B cell (primary cell): ENCODE results near the gene DNAJC21. TPM values are rescaled to one million over a fixed set of nuclear protein-coding genes. Genes with fewer than 3 reads are reported as not detected.

ENCODE experiments used
- ATAC-seq: fragments of 200-7000 bp; cut with Tn5 transposase; one replicate; pipeline ENCODE4 v1.10.0; 2021; ENCODE audit warnings: low read depth, mild to moderate bottlenecking, moderate number of reproducible peaks, moderate library complexity
- CTCF ChIA-PET: fragments of 350-600 bp; sonication (Branson Sonifier 250); formaldehyde crosslinking; loops from one replicate; lab custom pipeline; 2021; ENCODE audit warnings: antibody characterized with exemption, inconsistent platforms; lab: Charles Lee
- POLR2A ChIA-PET: fragments of 350-600 bp; sonication (Branson Sonifier 250); formaldehyde crosslinking; loops from one replicate; lab custom pipeline; 2021; ENCODE audit warnings: antibody characterized with exemption; lab: Charles Lee
- DNase-seq: peaks from one replicate; pipeline ENCODE4 v3.0.0; 2013
- H2AFZ ChIP-seq: 2 replicates; pipeline ENCODE4 v1.6.1; 2012; ENCODE audit warnings: mild to moderate bottlenecking, low read depth, low read length; ENCODE audit not compliant: insufficient read depth, poor library complexity, severe bottlenecking
- H3K27ac ChIP-seq, 2 donors: 1 replicate in 1 of 2; 2 replicates in 1 of 2; pipeline ENCODE4 v1.5.1; 2012 to 2013; ENCODE audit warnings: low read length in 2 of 2, mild to moderate bottlenecking in 2 of 2, moderate library complexity in 1 of 2
- H3K27me3 ChIP-seq, 4 experiments: fragments of 200-600 bp in 1 of 4; sonication (generic) in 1 of 4; replicated peaks in 1 of 4; 1 replicate in 2 of 4; 2 replicates in 2 of 4; pipeline versions ENCODE4 v1.6.1 to v1.7.0; 2013 to 2016; ENCODE audit warnings: low read length in 3 of 4, mild to moderate bottlenecking in 2 of 4, mixed read lengths in 1 of 4, moderate library complexity in 1 of 4; ENCODE audit not compliant: insufficient read depth in 4 of 4, control insufficient read depth in 3 of 4; ENCODE audit errors: control extremely low read depth in 1 of 4
- H3K36me3 ChIP-seq, 2 experiments: replicated peaks in 1 of 2; 1 replicate in 1 of 2; 2 replicates in 1 of 2; pipeline versions ENCODE4 v1.6.1 to v1.7.1; 2013; ENCODE audit warnings: low read length in 1 of 2; ENCODE audit not compliant: insufficient read depth in 2 of 2, control insufficient read depth in 1 of 2; ENCODE audit errors: control extremely low read depth in 1 of 2, extremely low read depth in 1 of 2
- H3K4me1 ChIP-seq, 2 donors: fragments of 200-600 bp in 1 of 2; sonication (generic) in 1 of 2; 1 replicate in 1 of 2; 2 replicates in 1 of 2; pipeline versions ENCODE4 v1.5.1 to v1.6.1; 2013 to 2017; ENCODE audit warnings: low read length in 2 of 2; ENCODE audit not compliant: control insufficient read depth in 2 of 2, insufficient read depth in 2 of 2
- H3K4me2 ChIP-seq: replicated peaks from 2 replicates; pipeline ENCODE3; 2012; ENCODE audit warnings: mild to moderate bottlenecking, low read depth, low read length; ENCODE audit not compliant: poor library complexity, severe bottlenecking
- H3K4me3 ChIP-seq, 5 experiments: fragments of 200-600 bp in 1 of 5; sonication (generic) in 1 of 5; 1 replicate in 3 of 5; 2 replicates in 2 of 5; pipeline versions ENCODE4 v1.5.1 to v1.7.0; 2011 to 2016; ENCODE audit warnings: low read length in 4 of 5, mild to moderate bottlenecking in 4 of 5, low read depth in 2 of 5, control low read depth in 1 of 5, moderate library complexity in 1 of 5; ENCODE audit not compliant: insufficient read depth in 1 of 5; ENCODE audit errors: control extremely low read depth in 1 of 5, extremely low read depth in 1 of 5
- H3K79me2 ChIP-seq: fragments of 200-600 bp; sonication (generic); one replicate; pipeline ENCODE4 v1.6.0; 2016; ENCODE audit warnings: low read length; ENCODE audit not compliant: control insufficient read depth, insufficient read depth
- H3K9ac ChIP-seq: fragments of 200-600 bp; sonication (generic); 2 replicates; pipeline ENCODE4 v1.6.1; 2017; ENCODE audit warnings: mild to moderate bottlenecking, low read length, moderate library complexity
- H3K9me3 ChIP-seq, 3 donors: one replicate each; pipeline versions ENCODE4 v1.6.1 to v1.7.1; 2013; ENCODE audit warnings: low read length in 2 of 3; ENCODE audit not compliant: control insufficient read depth in 2 of 3, insufficient read depth in 1 of 3; ENCODE audit errors: control extremely low read depth in 1 of 3
- H4K20me1 ChIP-seq: 2 replicates; pipeline ENCODE4 v1.6.0; 2012; ENCODE audit warnings: mild to moderate bottlenecking, low read length; ENCODE audit not compliant: insufficient read depth, control insufficient read depth, poor library complexity, severe bottlenecking
- H3K27ac Mint-ChIP-seq: one replicate; pipeline ENCODE4 v1.8.0; 2021; ENCODE audit warnings: mixed read lengths
- H3K27me3 Mint-ChIP-seq: one replicate; pipeline ENCODE4 v1.8.0; 2021; ENCODE audit warnings: mixed read lengths
- H3K4me1 Mint-ChIP-seq: one replicate; pipeline ENCODE4 v1.8.0; 2021; ENCODE audit warnings: mixed read lengths
- H3K4me3 Mint-ChIP-seq: one replicate; pipeline ENCODE4 v1.8.0; 2021; ENCODE audit warnings: mixed read lengths
- H3K9me3 Mint-ChIP-seq: one replicate; pipeline ENCODE4 v1.8.0; 2022; ENCODE audit warnings: mixed read lengths; ENCODE audit not compliant: insufficient read depth
- EZH2 ChIP-seq: IDR thresholded peaks from 2 replicates; pipeline ENCODE4 v1.6.1; 2012; ENCODE audit warnings: borderline replicate concordance, low read depth, mild to moderate bottlenecking, moderate library complexity, low read length; ENCODE audit not compliant: insufficient read depth, poor library complexity, severe bottlenecking
- WGBS: methylation state at CpG from one replicate; pipeline ENCODE4 v1.1.5; 2013; ENCODE audit warnings: missing lambda C conversion rate; ENCODE audit not compliant: insufficient coverage; 5-methylcytosine and 5-hydroxymethylcytosine counted together
- intact Hi-C: fragments of 100-400 bp; cut with micrococcal nuclease; formaldehyde crosslinking; loops from one replicate; pipeline ENCODE4 v1.10.0; 2022
- polyA plus RNA-seq: library from polyadenylated mRNA; depleted of rRNA; stranded (reverse); fragments of >200 nt; gene quantifications from 2 replicates; pipeline ENCODE4 v1.2.3, GENCODE V29; 2012
- total RNA-seq, 2 donors: library from RNA; stranded (reverse); fragments of 120-200 nt in 1 of 2; gene quantifications; 1 replicate in 1 of 2; 2 replicates in 1 of 2; pipeline versions ENCODE4 v1.2.3 to v1.2.4, GENCODE V29; 2013 to 2022
- TF ChIP-seq, protein P1 (sequence below): fragments of 200-600 bp; IDR thresholded peaks from one replicate; pipeline ENCODE4 v1.8.0; 2022; ENCODE audit warnings: antibody characterized with exemption, mild to moderate bottlenecking

Gene DNAJC21
- total and polyA plus RNA-seq, 2 donors (not counting 1 experiment from before 2014, with no cell fraction given), result 7.2 to 59.3 TPM

DNA sequence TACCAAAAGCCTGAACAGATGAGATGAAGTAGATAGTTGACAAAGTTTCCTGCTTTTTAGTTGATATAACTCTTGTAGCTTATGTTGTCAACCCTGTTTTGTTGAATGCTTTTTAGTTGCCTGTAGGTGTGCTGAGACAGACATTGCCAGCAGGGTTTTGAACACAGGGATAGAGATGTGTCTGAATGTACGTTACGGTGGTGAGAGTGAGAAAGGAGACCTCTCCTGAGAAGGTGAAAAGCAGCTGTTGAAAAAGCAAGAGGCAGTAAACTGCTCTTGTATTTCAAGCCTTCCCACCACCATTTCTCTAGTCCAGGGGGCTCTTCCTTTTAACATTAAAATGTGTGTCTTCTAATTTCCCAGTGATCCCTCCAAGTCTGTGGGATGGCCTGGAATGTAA is 14.7 kb downstream of the DNAJC21 start:
- Histone ChIP-seq H3K9me3 (no peaks in the 10 kb centered on the region), H3K4me1 (no peaks in the 10 kb centered on the region), H3K4me2 (no peak overlapping the region), H3K27me3 (no peaks in the 10 kb centered on the region), H3K36me3 (peaks cover 12 to 45% of the 10 kb centered on the region in 2 experiments), H3K4me3 (no peak overlapping the region), H3K9ac (no peak overlapping the region), H3K79me2 (no peaks in the 10 kb centered on the region), H3K27ac (no peak overlapping the region), H4K20me1 (no peaks in the 10 kb centered on the region), H2AFZ (no peak overlapping the region)
- TF ChIP-seq EZH2, result no peak
- H3K27ac Mint-ChIP-seq, result no peak overlapping the region
- H3K9me3 Mint-ChIP-seq, result no peaks in the 10 kb centered on the region
- ATAC-seq (no peak), DNase-seq (no peak)
- POLR2A ChIA-PET, result no interaction called here
- H3K4me1 Mint-ChIP-seq, result no peaks in the 10 kb centered on the region
- intact Hi-C loops, result no loop called here
- no CpG with 5 or more reads among the region's 2 CpGs for WGBS
- H3K27me3 Mint-ChIP-seq, result no peaks in the 10 kb centered on the region
- CTCF ChIA-PET, result interaction anchor here (1.8 kb wide), 1 partner anchor 13 kb away, joined by 4 read pairs; no protein-coding TSS in a partner anchor
- no peak overlapping the region for H3K4me3 Mint-ChIP-seq

- peaks cover 11 to 44% of the 10 kb centered on the region in 2 experiments for H3K36me3 ChIP-seq
- no peaks in the 10 kb centered on the region for H3K27me3 Mint-ChIP-seq
- H3K27ac ChIP-seq, result no peak overlapping the region
- no peak for TF ChIP-seq EZH2
- TF ChIP-seq, protein P1, sequence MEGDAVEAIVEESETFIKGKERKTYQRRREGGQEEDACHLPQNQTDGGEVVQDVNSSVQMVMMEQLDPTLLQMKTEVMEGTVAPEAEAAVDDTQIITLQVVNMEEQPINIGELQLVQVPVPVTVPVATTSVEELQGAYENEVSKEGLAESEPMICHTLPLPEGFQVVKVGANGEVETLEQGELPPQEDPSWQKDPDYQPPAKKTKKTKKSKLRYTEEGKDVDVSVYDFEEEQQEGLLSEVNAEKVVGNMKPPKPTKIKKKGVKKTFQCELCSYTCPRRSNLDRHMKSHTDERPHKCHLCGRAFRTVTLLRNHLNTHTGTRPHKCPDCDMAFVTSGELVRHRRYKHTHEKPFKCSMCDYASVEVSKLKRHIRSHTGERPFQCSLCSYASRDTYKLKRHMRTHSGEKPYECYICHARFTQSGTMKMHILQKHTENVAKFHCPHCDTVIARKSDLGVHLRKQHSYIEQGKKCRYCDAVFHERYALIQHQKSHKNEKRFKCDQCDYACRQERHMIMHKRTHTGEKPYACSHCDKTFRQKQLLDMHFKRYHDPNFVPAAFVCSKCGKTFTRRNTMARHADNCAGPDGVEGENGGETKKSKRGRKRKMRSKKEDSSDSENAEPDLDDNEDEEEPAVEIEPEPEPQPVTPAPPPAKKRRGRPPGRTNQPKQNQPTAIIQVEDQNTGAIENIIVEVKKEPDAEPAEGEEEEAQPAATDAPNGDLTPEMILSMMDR, result no peak
- CTCF ChIA-PET, result interaction anchor here (0.6 to 1.8 kb wide), 2 partner anchors 13 to 1801 kb away, joined by 3 to 4 read pairs; no protein-coding TSS in a partner anchor
- H3K4me2 ChIP-seq, result no peak overlapping the region
- no peaks in the 10 kb centered on the region for H3K79me2 ChIP-seq
- WGBS, result 98% methylated on average over 6 of the region's 11 CpGs
- no peak overlapping the region for H3K27ac Mint-ChIP-seq
- H3K9me3 Mint-ChIP-seq, result no peaks in the 10 kb centered on the region
- intact Hi-C loops, result no loop called here
- H3K4me3 Mint-ChIP-seq, result no peak overlapping the region
- no peaks in the 10 kb centered on the region for H3K4me1 Mint-ChIP-seq
- DNase-seq, result no peak
- ATAC-seq, result no peak
- no peak overlapping the region for H3K9ac ChIP-seq
- no peak overlapping the region for H3K4me3 ChIP-seq
- POLR2A ChIA-PET, result no interaction called here
- no peaks in the 10 kb centered on the region for H4K20me1 ChIP-seq
- H3K27me3 ChIP-seq, result no peaks in the 10 kb centered on the region
- no peak overlapping the region for H2AFZ ChIP-seq
- no peaks in the 10 kb centered on the region for H3K9me3 ChIP-seq
- no peaks in the 10 kb centered on the region for H3K4me1 ChIP-seq
Observed at GRCh38 chr5:34944460-34945047, 15.2 kb downstream of the DNAJC21 start.
